Loucy (cell line): ENCODE data around the gene ADAMTSL2.

ENCODE experiments used
- H2AFZ ChIP-seq: fragments of 200-600 bp; sonication (generic); 2 replicates; pipeline ENCODE4 v1.6.0; 2016; ENCODE audit warnings: antibody characterized with exemption, mild to moderate bottlenecking, low read length, moderate library complexity
- H3F3A ChIP-seq: fragments of 200-600 bp; 2 replicates; pipeline ENCODE4 v1.6.0; 2016; ENCODE audit warnings: antibody characterized with exemption, low read depth, mild to moderate bottlenecking
- H3K27me3 ChIP-seq: fragments of 200-600 bp; sonication (generic); 2 replicates; pipeline ENCODE4 v1.6.1; 2014; ENCODE audit warnings: low read length, mild to moderate bottlenecking; ENCODE audit not compliant: insufficient read depth, poor library complexity, severe bottlenecking
- H3K36me3 ChIP-seq: fragments of 200-600 bp; sonication (generic); 2 replicates; pipeline ENCODE4 v1.6.1; 2016; ENCODE audit warnings: low read length; ENCODE audit not compliant: insufficient read depth
- H3K4me1 ChIP-seq: fragments of 200-600 bp; sonication (generic); 2 replicates; pipeline ENCODE4 v1.5.1; 2014; ENCODE audit warnings: low read length, mild to moderate bottlenecking; ENCODE audit not compliant: insufficient read depth, poor library complexity, severe bottlenecking
- H3K4me2 ChIP-seq: fragments of 200-600 bp; sonication (generic); 2 replicates; pipeline ENCODE4 v1.6.0; 2014; ENCODE audit warnings: antibody characterized with exemption, low read length, low read depth, mild to moderate bottlenecking; ENCODE audit not compliant: poor library complexity, severe bottlenecking
- H3K4me3 ChIP-seq: fragments of 200-600 bp; sonication (generic); 2 replicates; pipeline ENCODE4 v1.5.1; 2014; ENCODE audit warnings: low read length, mild to moderate bottlenecking, mixed read lengths; ENCODE audit not compliant: poor library complexity, severe bottlenecking
- H3K79me2 ChIP-seq: fragments of 200-600 bp; sonication (generic); 2 replicates; pipeline ENCODE4 v1.6.1; 2014; ENCODE audit warnings: low read length; ENCODE audit not compliant: insufficient read depth
- H3K9ac ChIP-seq: fragments of 200-600 bp; sonication (generic); 2 replicates; pipeline ENCODE4 v1.6.0; 2014; ENCODE audit warnings: mild to moderate bottlenecking, low read depth, low read length, moderate library complexity; ENCODE audit not compliant: poor library complexity, severe bottlenecking
- H3K9me2 ChIP-seq: fragments of 200-600 bp; sonication (generic); replicated peaks from 2 replicates; pipeline ENCODE4 v1.6.1; 2016; ENCODE audit warnings: low read depth, low read length, mixed read lengths
- H3K9me3 ChIP-seq: fragments of 200-600 bp; sonication (generic); 2 replicates; pipeline ENCODE4 v1.6.1; 2014; ENCODE audit warnings: mild to moderate bottlenecking, antibody characterized with exemption, low read length, low read depth; ENCODE audit not compliant: insufficient read depth
- H4K20me1 ChIP-seq: fragments of 200-600 bp; sonication (generic); 2 replicates; pipeline ENCODE4 v1.6.0; 2014; ENCODE audit warnings: antibody characterized with exemption, low read length, mild to moderate bottlenecking; ENCODE audit not compliant: insufficient read depth, poor library complexity, severe bottlenecking
- CTCF ChIP-seq: fragments of 200-600 bp; sonication (generic); conservative IDR thresholded peaks from 2 replicates; pipeline ENCODE4 v1.5.1; 2014; ENCODE audit warnings: mild to moderate bottlenecking, antibody characterized with exemption, low read length
- EZH2phosphoT487 ChIP-seq: fragments of 200-600 bp; IDR thresholded peaks from 2 replicates; pipeline ENCODE4 v1.6.1; 2018; ENCODE audit warnings: antibody characterized with exemption, mild to moderate bottlenecking, moderate library complexity, borderline replicate concordance

Gene ADAMTSL2

GRCh38 chr9:133538176-133538575, 3.7 kb downstream of the ADAMTSL2 start:
- no peak overlapping the region for H2AFZ ChIP-seq
- no peak overlapping the region for H3K9ac ChIP-seq
- H3K79me2 ChIP-seq: no peaks in the 10 kb centered on the region
- no peaks in the 10 kb centered on the region for H4K20me1 ChIP-seq
- H3K4me1 ChIP-seq: peaks cover 17% of the 10 kb centered on the region
- no peaks in the 10 kb centered on the region for H3K9me2 ChIP-seq
- no peak overlapping the region for H3K4me2 ChIP-seq
- H3K4me3 ChIP-seq: no peak overlapping the region
- no peaks in the 10 kb centered on the region for H3F3A ChIP-seq
- H3K9me3 ChIP-seq: no peaks in the 10 kb centered on the region
- TF ChIP-seq CTCF (no peak), EZH2phosphoT487 (no peak)
- no peaks in the 10 kb centered on the region for H3K27me3 ChIP-seq
- H3K36me3 ChIP-seq: no peaks in the 10 kb centered on the region

GRCh38 chr9:133538851-133539833, 4.6 kb downstream of the ADAMTSL2 start:
- Histone ChIP-seq H3K9me3 (no peaks in the 10 kb centered on the region), H3K79me2 (no peaks in the 10 kb centered on the region), H2AFZ (no peak overlapping the region)

GRCh38 chr9:133539991-133540697, 5.6 kb downstream of the ADAMTSL2 start:
- H3F3A ChIP-seq: no peaks in the 10 kb centered on the region
- no peak overlapping the region for H3K4me2 ChIP-seq
- no peak overlapping the region for H2AFZ ChIP-seq

More at GRCh38 chr9:133538851-133539833, 4.6 kb downstream of the ADAMTSL2 start:
- H3K9ac ChIP-seq: no peak overlapping the region
- H4K20me1 ChIP-seq: no peaks in the 10 kb centered on the region
- H3K36me3 ChIP-seq: no peaks in the 10 kb centered on the region
- H3K27me3 ChIP-seq: no peaks in the 10 kb centered on the region
- H3F3A ChIP-seq: no peaks in the 10 kb centered on the region
- H3K4me1 ChIP-seq: peaks cover 7% of the 10 kb centered on the region
- H3K4me3 ChIP-seq: no peak overlapping the region
- no peaks in the 10 kb centered on the region for H3K9me2 ChIP-seq
- TF ChIP-seq EZH2phosphoT487: no peak
- no peak for TF ChIP-seq CTCF
- H3K4me2 ChIP-seq: no peak overlapping the region

More at GRCh38 chr9:133539991-133540697, 5.6 kb downstream of the ADAMTSL2 start:
- no peaks in the 10 kb centered on the region for H3K79me2 ChIP-seq
- no peaks in the 10 kb centered on the region for H3K4me1 ChIP-seq
- TF ChIP-seq EZH2phosphoT487 (no peak), CTCF (no peak)
- no peaks in the 10 kb centered on the region for H3K9me2 ChIP-seq
- no peaks in the 10 kb centered on the region for H4K20me1 ChIP-seq
- no peaks in the 10 kb centered on the region for H3K36me3 ChIP-seq
- no peaks in the 10 kb centered on the region for H3K27me3 ChIP-seq
- no peaks in the 10 kb centered on the region for H3K9me3 ChIP-seq
- H3K9ac ChIP-seq: no peak overlapping the region
- no peak overlapping the region for H3K4me3 ChIP-seq
